MCF 10A (cell line): ENCODE results near the gene MYZAP. TPM values are rescaled to one million over a fixed set of nuclear protein-coding genes. Genes with fewer than 3 reads are reported as not detected.

Experiments
- BruUV-seq: library from RNA; stranded (reverse); fragments of 400-500 nt; replicated peaks from 2 replicates; lab custom pipeline; 2021; lab: Mats Ljungman, UMichigan
- CTCF ChIA-PET: fragments of 300-600 bp; sonication (Branson Sonifier 250); formaldehyde crosslinking; extraction: SDS; loops from one replicate; lab custom pipeline; 2021; ENCODE audit warnings: antibody characterized with exemption, inconsistent platforms; lab: Yijun Ruan, JAX
- POLR2A ChIA-PET: fragments of 300-600, 350-650 bp; sonication (Branson Sonifier 250); formaldehyde crosslinking; extraction: SDS; loops from one replicate; lab custom pipeline; 2020; ENCODE audit warnings: antibody characterized with exemption, inconsistent platforms; lab: Yijun Ruan, JAX
- DNase-seq: peaks from one replicate; pipeline ENCODE4 v3.0.0-alpha.2; 2018; ENCODE audit not compliant: unreplicated experiment
- H3K27ac Mint-ChIP-seq: one replicate; pipeline ENCODE4 v1.8.0; 2022; ENCODE audit warnings: mild to moderate bottlenecking, low read depth, mixed read lengths; ENCODE audit not compliant: unreplicated experiment
- H3K27me3 Mint-ChIP-seq: one replicate; pipeline ENCODE4 v1.8.0; 2022; ENCODE audit warnings: mixed read lengths; ENCODE audit not compliant: insufficient read depth, unreplicated experiment
- H3K36me3 Mint-ChIP-seq: one replicate; pipeline ENCODE4 v1.8.0; 2022; ENCODE audit warnings: mild to moderate bottlenecking, moderate library complexity, mixed read lengths; ENCODE audit not compliant: insufficient read depth, unreplicated experiment
- H3K4me1 Mint-ChIP-seq: one replicate; pipeline ENCODE4 v1.8.0; 2022; ENCODE audit warnings: mixed read lengths; ENCODE audit not compliant: insufficient read depth, unreplicated experiment
- H3K4me3 Mint-ChIP-seq: one replicate; pipeline ENCODE4 v1.8.0; 2022; ENCODE audit warnings: mild to moderate bottlenecking, moderate library complexity, mixed read lengths; ENCODE audit not compliant: unreplicated experiment
- H3K9me3 Mint-ChIP-seq: one replicate; pipeline ENCODE4 v1.8.0; 2022; ENCODE audit warnings: mixed read lengths; ENCODE audit not compliant: unreplicated experiment
- intact Hi-C: fragments of 100-400 bp; cut with micrococcal nuclease; formaldehyde crosslinking; loops from 2 replicates; pipeline ENCODE4 v1.14.1; 2022
- total RNA-seq: library from RNA; stranded (reverse); gene quantifications from 2 replicates; pipeline ENCODE4 v1.2.3, GENCODE V29; 2022
- TF ChIP-seq, protein P1 (sequence below): fragments of 200-600 bp; IDR thresholded peaks from one replicate; pipeline ENCODE4 v1.8.0; 2022; ENCODE audit warnings: antibody characterized with exemption, mild to moderate bottlenecking; ENCODE audit not compliant: unreplicated experiment

Gene MYZAP
- total RNA-seq, 1 experiment from 2014 or later, result 1.3 TPM

DNA sequence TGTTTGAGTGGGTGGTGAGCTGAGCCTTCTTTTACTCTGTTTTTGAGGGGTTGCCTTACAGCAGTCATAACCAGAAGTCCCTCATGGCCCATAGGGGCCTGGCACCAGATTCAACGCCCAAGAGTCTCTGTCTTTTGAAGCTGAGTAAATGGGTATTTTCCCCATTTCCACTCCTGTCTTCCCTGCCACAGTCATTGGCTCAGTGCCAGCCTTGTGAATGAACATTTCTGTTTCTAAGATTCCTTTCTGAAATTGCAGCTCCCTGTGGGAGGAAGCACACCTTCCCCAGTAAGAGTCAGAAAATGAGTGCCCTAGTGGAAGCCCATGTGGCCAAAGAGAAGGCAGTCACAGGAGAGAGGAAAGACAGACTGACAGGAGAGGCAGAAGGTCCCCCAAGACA is 71.1 kb downstream of the MYZAP start:
- TF ChIP-seq, protein P1, sequence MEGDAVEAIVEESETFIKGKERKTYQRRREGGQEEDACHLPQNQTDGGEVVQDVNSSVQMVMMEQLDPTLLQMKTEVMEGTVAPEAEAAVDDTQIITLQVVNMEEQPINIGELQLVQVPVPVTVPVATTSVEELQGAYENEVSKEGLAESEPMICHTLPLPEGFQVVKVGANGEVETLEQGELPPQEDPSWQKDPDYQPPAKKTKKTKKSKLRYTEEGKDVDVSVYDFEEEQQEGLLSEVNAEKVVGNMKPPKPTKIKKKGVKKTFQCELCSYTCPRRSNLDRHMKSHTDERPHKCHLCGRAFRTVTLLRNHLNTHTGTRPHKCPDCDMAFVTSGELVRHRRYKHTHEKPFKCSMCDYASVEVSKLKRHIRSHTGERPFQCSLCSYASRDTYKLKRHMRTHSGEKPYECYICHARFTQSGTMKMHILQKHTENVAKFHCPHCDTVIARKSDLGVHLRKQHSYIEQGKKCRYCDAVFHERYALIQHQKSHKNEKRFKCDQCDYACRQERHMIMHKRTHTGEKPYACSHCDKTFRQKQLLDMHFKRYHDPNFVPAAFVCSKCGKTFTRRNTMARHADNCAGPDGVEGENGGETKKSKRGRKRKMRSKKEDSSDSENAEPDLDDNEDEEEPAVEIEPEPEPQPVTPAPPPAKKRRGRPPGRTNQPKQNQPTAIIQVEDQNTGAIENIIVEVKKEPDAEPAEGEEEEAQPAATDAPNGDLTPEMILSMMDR, result no peak
- BruUV-seq, result no TSS peak
- Mint-ChIP-seq H3K27ac (no peak overlapping the region), H3K36me3 (no peaks in the 10 kb centered on the region), H3K4me3 (no peak overlapping the region), H3K4me1 (peaks cover 14% of the 10 kb centered on the region), H3K9me3 (no peaks in the 10 kb centered on the region), H3K27me3 (no peaks in the 10 kb centered on the region)
- CTCF ChIA-PET, result interaction anchor here (0.6 to 1.5 kb wide), 8 partner anchors 10 to 408 kb away, joined by 3 to 4 read pairs (median 3); no protein-coding TSS in a partner anchor
- POLR2A ChIA-PET, result interaction anchor here (2.6 kb wide), 1 partner anchor 14 kb away, joined by 7 read pairs; no protein-coding TSS in a partner anchor
- DNase-seq, result peak; percentile 23
- intact Hi-C loops, result no loop called here

DNA sequence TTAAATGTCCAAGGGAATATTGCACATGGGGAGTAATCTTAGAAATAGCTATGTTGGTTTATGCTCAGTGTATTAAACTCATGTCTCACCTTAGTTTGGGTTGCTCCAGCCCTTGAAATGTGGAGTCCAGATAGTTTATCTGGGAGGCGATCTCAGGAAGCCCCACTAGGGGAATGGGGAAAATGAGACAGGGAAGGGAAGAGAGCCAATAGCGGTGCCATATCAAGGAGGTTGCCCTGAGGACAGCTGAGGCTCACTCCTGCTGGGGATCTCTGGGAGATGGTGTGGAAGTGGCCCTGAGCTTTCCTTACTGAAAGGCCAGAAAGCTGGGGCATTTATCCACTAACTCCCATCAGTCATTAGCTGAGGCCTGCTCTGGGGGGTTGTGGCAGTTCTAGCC is 71.6 kb downstream of the MYZAP start:
- CTCF ChIA-PET, result interaction anchor here (0.6 to 1.5 kb wide), 6 partner anchors 10 to 408 kb away, joined by 3 to 4 read pairs (median 3); no protein-coding TSS in a partner anchor
- no peak overlapping the region for H3K4me3 Mint-ChIP-seq
- no peaks in the 10 kb centered on the region for H3K27me3 Mint-ChIP-seq
- no peak overlapping the region for H3K27ac Mint-ChIP-seq
- TF ChIP-seq, protein P1, result no peak
- peaks cover 19% of the 10 kb centered on the region for H3K4me1 Mint-ChIP-seq
- no peaks in the 10 kb centered on the region for H3K9me3 Mint-ChIP-seq
- intact Hi-C loops, result no loop called here
- no peaks in the 10 kb centered on the region for H3K36me3 Mint-ChIP-seq
- DNase-seq, result no peak
- POLR2A ChIA-PET, result interaction anchor here (2.6 kb wide), 1 partner anchor 14 kb away, joined by 7 read pairs; no protein-coding TSS in a partner anchor
- no TSS peak for BruUV-seq

DNA sequence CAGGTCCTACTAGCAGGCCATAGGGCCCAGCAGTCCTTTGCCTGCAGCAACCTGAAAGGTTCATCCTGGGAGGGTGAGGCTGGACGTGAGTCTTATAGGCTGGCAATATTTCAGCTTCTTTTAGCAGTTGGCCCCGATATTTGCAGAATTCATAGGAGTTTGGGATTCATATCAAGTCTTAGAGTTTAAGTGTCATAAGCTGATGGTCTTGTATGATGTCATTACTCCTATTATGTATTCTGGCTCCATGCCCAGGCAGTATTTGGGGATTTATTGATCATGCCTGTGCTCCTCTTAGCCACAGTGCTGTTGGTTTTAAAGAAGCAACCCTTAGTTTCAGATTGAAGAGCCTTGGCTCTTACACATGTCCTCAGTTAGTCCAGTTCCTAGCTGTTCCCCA is 73.5 kb downstream of the MYZAP start:
- ChIA-PET POLR2A (interaction anchor here (1.4 to 5.9 kb wide), 2 partner anchors 8 to 41 kb away, joined by 4 to 45 read pairs; partner anchors contain the start of gene POLR2M), CTCF (interaction anchor here (0.6 to 6.3 kb wide), 15 partner anchors 9 to 551 kb away, joined by 3 to 64 read pairs (median 5); no protein-coding TSS in a partner anchor)
- H3K9me3 Mint-ChIP-seq, result no peaks in the 10 kb centered on the region
- no TSS peak for BruUV-seq
- H3K4me1 Mint-ChIP-seq, result peaks cover 19% of the 10 kb centered on the region
- intact Hi-C loops, result no loop called here
- H3K36me3 Mint-ChIP-seq, result no peaks in the 10 kb centered on the region
- H3K27ac Mint-ChIP-seq, result no peak overlapping the region
- TF ChIP-seq, protein P1, result no peak
- no peaks in the 10 kb centered on the region for H3K27me3 Mint-ChIP-seq
- no peak for DNase-seq
- no peak overlapping the region for H3K4me3 Mint-ChIP-seq

DNA sequence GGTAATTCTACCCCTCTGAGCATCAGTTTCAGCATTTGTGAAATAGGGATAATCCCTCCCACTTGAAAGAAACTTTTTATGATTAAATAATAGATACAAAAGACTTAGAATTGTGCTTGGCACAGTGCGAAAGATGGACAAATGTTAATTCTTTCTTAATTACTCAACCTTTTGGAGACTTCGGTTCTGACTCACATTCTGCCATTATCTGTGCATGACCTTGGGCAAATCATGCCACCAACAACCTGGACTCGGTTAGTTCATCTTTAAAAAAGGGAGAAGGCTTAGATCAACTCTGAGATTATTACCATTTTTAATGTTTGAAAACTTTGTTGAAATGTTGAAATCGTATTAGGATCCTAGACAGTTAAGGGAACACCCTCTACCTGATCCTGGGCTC is 74.2 kb downstream of the MYZAP start:
- ChIA-PET CTCF (interaction anchor here (0.6 to 6.3 kb wide), 12 partner anchors 9 to 517 kb away, joined by 3 to 64 read pairs (median 4); no protein-coding TSS in a partner anchor), POLR2A (interaction anchor here (1.1 to 5.9 kb wide), 4 partner anchors 9 to 193 kb away, joined by 3 to 45 read pairs (median 4); partner anchors contain the start of gene POLR2M)
- DNase-seq, result peak; percentile 38
- TF ChIP-seq, protein P1, result no peak
- intact Hi-C loops, result loop anchor here (2.0 kb wide), 2 partner anchors 43 to 517 kb away; no protein-coding TSS in a partner anchor
- peaks cover 19% of the 10 kb centered on the region for H3K4me1 Mint-ChIP-seq
- H3K9me3 Mint-ChIP-seq, result no peaks in the 10 kb centered on the region
- no peak overlapping the region for H3K4me3 Mint-ChIP-seq
- no TSS peak for BruUV-seq
- H3K27me3 Mint-ChIP-seq, result no peaks in the 10 kb centered on the region
- H3K36me3 Mint-ChIP-seq, result no peaks in the 10 kb centered on the region
- H3K27ac Mint-ChIP-seq, result no peak overlapping the region
